ENCODE measurements around the gene MRPL28. TPM values are rescaled to one million over a fixed set of nuclear protein-coding genes. Genes with fewer than 3 reads are reported as not detected.

The MRPL28 gene
- total RNA-seq, 1 experiment from 2014 or later, result 140 TPM

- no peak for ATAC-seq
- Histone ChIP-seq H3K9me3 (ENCODE audit: control insufficient read depth, insufficient read depth, low read depth, low read length) (no peaks in the 10 kb centered on the region), H3K27ac (ENCODE audit: low read length) (no peak overlapping the region), H3K27me3 (ENCODE audit: control insufficient read depth, insufficient read depth, low read length) (no peaks in the 10 kb centered on the region), H3K36me3 (ENCODE audit: control insufficient read depth, insufficient read depth, low read length) (no peaks in the 10 kb centered on the region), H3K4me1 (ENCODE audit: control insufficient read depth, insufficient read depth, low read length) (no peaks in the 10 kb centered on the region; the same call in 1 of the 2 replicates), H3K4me3 (ENCODE audit: low read depth in 2 of 2, low read length in 2 of 2) (no peak overlapping the region)
- intact Hi-C loops (cut with micrococcal nuclease; ENCODE audit: unreplicated experiment), result no loop called here
- no peak for DNase-seq (ENCODE audit: low read depth, low spot score)
- in situ Hi-C loops (cut with HindIII; ENCODE audit: low pct_unique_long_range_greater_than_20kb, low sequenced_read_pairs), result no loop called here
- ChIA-PET CTCF (no interaction called here), POLR2A (no interaction called here)
- no peak for TF ChIP-seq POLR2AphosphoS5 (IDR thresholded peaks at IDR 0.05; ENCODE audit: low read depth, low read length)
- no peak for TF ChIP-seq SIN3A (IDR thresholded peaks at IDR 0.05; ENCODE audit: borderline replicate concordance, insufficient read depth, low read depth, low read length)
- TF ChIP-seq REST (IDR thresholded peaks at IDR 0.05; ENCODE audit: insufficient read depth in 1 of 2, low read depth in 2 of 2, low read length in 1 of 2), result no peak
- no peak for TF ChIP-seq CTCF (IDR thresholded peaks at IDR 0.05)
- no peak for TF ChIP-seq TCF7L2 (IDR thresholded peaks at IDR 0.05; ENCODE audit: low read depth, low read length)
- no TSS peak for BruUV-seq (replicated peaks)
Observed at GRCh38 chr16:317583-317982, 52.8 kb downstream of the MRPL28 start.

Other genes with a start within 250 kb of the MRPL28 start
- gene NPRL3, start 231.9 kb downstream of the MRPL28 start, total RNA-seq (2021; ENCODE audit: unreplicated experiment), result 69.7 TPM
- 1.1 TPM for gene HBZ, start 217.9 kb downstream of the MRPL28 start, total RNA-seq (2021; ENCODE audit: unreplicated experiment)
- gene HBM, start 204.6 kb downstream of the MRPL28 start, total RNA-seq (2021; ENCODE audit: unreplicated experiment), result not detected
- not detected for gene HBA2, start 197.7 kb downstream of the MRPL28 start, total RNA-seq (2021; ENCODE audit: unreplicated experiment)
- gene HBA1, start 193.9 kb downstream of the MRPL28 start, total RNA-seq (2021; ENCODE audit: unreplicated experiment), result 4.4 TPM
- gene HBQ1, start 190.1 kb downstream of the MRPL28 start, total RNA-seq (2021; ENCODE audit: unreplicated experiment), result 10.4 TPM
- 75.3 TPM for gene LUC7L, start 141.1 kb downstream of the MRPL28 start, total RNA-seq (2021; ENCODE audit: unreplicated experiment)
- gene FAM234A, start 135.7 kb downstream of the MRPL28 start, total RNA-seq (2021; ENCODE audit: unreplicated experiment), result 121 TPM
- 10.2 TPM for gene RGS11, start 94.6 kb downstream of the MRPL28 start, total RNA-seq (2021; ENCODE audit: unreplicated experiment)
- 2.4 TPM for gene ARHGDIG, start 89.9 kb downstream of the MRPL28 start, total RNA-seq (2021; ENCODE audit: unreplicated experiment)
- 1.1 TPM for gene PDIA2, start 87.4 kb downstream of the MRPL28 start, total RNA-seq (2021; ENCODE audit: unreplicated experiment)
- 53.3 TPM for gene AXIN1, start 17.8 kb downstream of the MRPL28 start, total RNA-seq (2021; ENCODE audit: unreplicated experiment)
- gene PGAP6, start 11.4 kb upstream of the MRPL28 start, total RNA-seq (2021; ENCODE audit: unreplicated experiment), result 128 TPM
- 500 TPM for gene NME4, start 26.7 kb upstream of the MRPL28 start, total RNA-seq (2021; ENCODE audit: unreplicated experiment)
- gene DECR2, start 31.3 kb upstream of the MRPL28 start, total RNA-seq (2021; ENCODE audit: unreplicated experiment), result 92.7 TPM
- 57.3 TPM for gene RAB11FIP3, start 55.1 kb upstream of the MRPL28 start, total RNA-seq (2021; ENCODE audit: unreplicated experiment)
- 78.5 TPM for gene CAPN15, start 157.2 kb upstream of the MRPL28 start, total RNA-seq (2021; ENCODE audit: unreplicated experiment)
- gene PRR35, start 189.9 kb upstream of the MRPL28 start, total RNA-seq (2021; ENCODE audit: unreplicated experiment), result 2.2 TPM
- 4.0 TPM for gene NHLRC4, start 196.5 kb upstream of the MRPL28 start, total RNA-seq (2021; ENCODE audit: unreplicated experiment)
- gene PIGQ, start 199.4 kb upstream of the MRPL28 start, total RNA-seq (2021; ENCODE audit: unreplicated experiment), result 83.5 TPM
- 30.7 TPM for gene RAB40C, start 219.5 kb upstream of the MRPL28 start, total RNA-seq (2021; ENCODE audit: unreplicated experiment)